GM18870 (cell line): ENCODE data around the gene ATP9A.

Experiments
- ATAC-seq: cut with Tn5 transposase; IDR thresholded peaks from one replicate; pipeline ENCODE4 v1.9.1; 2021; ENCODE audit warnings: moderate library complexity; ENCODE audit not compliant: unreplicated experiment

Gene ATP9A

DNA sequence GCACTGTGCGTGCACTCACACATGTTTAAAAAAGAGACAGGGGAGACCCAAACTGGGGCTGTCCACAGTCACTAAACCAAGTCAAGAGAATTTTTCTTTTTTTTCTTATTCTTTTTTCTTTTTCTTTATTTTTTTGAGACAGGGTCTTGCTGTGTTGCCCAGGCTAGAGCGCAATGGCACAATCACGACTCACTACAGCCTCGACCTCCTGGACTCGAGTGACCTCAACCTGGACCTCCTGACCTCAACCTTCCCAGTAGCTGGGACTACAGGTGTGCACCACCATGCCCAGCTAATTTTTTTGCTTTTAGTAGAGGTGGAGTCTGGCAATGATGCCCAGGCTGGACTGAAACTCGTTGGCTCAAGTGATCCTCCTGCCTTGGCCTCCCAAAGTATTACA is 136.2 kb downstream of the ATP9A start:
- no peak for ATAC-seq

DNA sequence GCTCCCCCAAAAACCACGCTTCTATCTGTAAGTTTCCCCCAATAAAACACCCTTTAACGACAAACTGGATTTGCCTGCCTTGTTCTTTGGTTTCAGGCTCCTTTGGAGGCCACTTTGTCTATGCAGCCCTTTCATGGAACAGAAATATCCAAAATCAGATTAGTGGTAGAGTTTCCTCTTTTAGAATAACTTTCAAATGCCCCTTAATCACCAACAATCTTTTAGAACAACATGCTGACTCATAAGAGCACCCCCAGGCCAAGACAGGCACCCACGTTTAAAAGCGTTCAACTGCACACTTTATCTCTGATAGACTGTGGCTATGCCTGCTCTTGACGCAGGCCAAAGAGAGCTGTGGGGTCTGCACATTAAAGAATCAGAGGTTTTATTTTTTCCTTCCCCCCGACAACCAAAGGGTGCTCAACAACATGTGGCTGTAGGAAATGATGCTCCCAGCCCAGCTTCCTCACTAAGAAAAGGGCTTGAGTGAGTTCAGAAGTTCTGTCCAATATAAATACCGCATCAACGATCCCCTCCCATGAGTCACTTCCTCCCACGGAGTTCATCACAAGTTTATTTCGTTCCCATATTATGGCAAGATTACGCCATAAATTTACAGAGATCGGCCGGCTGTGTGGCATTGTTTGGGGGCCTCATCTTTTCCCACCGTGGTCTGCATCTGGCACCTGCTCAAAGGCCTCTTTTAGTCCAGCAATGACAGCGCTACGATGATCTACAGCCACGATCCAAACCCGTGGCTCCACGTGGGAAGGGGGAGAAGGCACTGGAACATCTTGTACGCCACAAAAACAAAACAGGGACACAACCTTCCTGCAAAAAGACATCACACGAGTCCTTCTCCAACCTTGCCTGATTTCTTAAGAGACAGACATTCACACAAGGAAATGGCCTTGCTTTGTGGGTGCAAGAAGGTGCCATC is 136.9 kb downstream of the ATP9A start:
- no peak for ATAC-seq

DNA sequence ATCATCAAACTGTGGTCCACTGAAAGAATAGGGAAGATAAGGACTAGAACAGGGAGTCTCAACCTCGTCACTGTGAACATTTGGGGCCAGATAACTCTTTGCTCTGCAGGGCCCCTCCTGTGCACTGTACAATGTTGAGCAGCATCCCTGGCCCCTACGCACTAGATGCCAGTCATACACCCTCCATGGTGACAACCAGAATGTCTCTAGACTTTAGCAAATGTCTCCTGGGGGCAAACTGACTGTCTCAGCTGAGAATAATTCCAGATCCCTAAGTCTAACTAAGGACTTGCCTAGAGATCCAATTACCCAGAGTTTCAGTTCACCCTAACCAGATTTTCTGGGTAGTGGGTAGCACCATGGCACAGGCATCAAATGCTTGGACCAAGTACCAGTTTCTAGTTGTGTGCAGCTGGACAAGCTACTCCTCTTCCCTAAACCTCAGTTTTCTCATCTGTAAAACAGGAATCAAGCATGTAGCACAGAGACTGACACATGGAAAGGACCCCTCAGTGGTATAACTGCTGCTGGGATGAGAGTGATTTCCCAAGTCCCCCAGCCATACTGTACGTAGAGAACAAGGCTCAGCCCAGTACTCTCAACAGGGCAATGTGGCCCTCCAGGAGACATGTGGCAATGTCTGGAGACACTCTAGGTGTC is 138.7 kb downstream of the ATP9A start:
- ATAC-seq = no peak

- no peak for ATAC-seq
These were observed 139.4 kb downstream of the ATP9A start for GRCh38 chr20:51628533-51629398.

GRCh38 chr20:51627586-51627985 is 140.6 kb downstream of the ATP9A start:
- ATAC-seq = no peak

- ATAC-seq = no peak
These were observed 143.1 kb downstream of the ATP9A start for GRCh38 chr20:51625105-51625504.

DNA sequence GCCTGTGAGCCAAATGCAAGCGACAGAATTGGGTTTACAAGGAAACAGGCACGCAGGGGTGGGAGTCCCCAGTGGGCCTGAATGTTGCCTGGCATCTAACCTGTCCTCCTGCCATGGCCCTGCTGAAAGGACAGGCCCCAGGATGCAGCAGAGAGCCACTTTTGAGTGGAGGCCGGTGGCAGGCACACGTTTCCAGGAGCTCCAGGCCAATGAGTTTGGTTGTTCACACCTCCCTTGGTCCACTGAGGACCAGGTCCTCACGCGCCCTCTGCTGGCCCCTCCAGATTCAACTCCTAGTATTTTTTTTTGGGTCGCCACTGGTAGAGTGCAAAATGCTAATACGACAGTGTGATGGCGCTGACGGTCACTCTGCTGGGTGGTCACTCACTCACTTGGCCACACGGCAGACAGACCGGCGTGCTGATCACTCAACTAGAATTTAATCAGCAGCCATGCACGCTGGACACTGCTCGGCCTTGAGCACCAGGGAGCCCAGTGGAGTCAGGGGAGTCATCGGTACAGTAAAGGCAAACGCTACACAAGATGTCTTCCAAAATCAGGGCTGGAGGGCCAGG is 143.9 kb downstream of the ATP9A start:
- no peak for ATAC-seq

DNA sequence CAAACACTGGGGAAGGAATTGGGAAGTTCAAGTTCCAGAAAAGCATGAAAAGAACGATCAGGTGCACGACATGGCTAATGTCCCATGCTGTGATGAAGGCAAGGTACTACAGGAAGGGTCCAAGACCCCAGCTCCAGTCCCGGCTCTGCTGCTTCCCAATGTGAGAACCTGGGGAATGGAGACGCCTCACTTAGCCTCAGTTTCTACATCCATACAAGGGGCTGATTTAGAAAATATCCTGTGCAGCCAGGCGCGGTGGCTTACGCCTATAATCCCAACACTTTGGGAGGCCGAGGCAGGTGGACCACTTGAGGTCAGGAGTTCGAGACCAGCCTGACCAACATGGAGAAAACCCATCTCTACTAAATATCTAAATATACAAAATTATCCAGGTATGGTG is 144.9 kb downstream of the ATP9A start:
- no peak for ATAC-seq

- ATAC-seq = no peak
These were observed 146.0 kb downstream of the ATP9A start for GRCh38 chr20:51622004-51622874.

- ATAC-seq = no peak
These were observed 147.8 kb downstream of the ATP9A start for GRCh38 chr20:51620432-51620831.

DNA sequence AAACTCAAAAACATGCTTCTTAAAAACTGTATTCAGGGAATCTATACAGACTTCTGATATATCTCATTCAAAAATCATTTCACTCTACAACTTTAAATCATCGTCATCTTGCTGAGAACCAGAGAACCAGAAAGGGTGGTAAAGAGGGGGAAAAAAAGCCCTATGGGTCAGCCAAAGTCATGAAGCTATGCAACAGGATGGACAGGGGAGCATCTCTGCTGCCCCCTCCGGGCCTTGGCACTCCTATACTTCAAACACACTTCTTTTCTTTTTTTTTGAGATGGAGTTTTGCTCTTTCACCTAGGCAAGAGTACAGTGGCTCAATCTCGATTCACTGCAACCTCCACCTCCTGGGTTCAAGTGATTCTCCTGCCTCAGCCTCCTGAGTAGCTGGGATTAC is 152.1 kb downstream of the ATP9A start:
- no peak for ATAC-seq

GRCh38 chr20:51614687-51615086 is 153.5 kb downstream of the ATP9A start:
- no peak for ATAC-seq

DNA sequence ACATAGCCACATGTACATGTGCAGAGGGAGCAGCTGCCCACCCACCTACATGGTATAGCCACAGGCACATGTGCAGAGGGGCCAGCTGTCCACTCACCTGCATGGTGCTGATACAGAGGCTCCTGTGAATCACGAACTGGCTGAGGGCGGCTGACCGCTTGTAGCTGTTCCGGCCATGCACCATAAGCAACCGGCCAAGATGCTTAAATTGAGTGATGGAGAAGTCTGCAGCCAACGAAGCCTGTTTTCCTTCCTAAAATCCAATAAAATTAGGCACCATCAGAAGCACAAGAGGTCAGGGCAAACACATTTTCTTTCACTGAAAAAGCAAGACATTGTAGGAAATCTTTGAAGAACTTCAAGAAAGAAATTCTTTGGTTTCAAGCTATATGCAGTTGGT is 154.6 kb downstream of the ATP9A start:
- no peak for ATAC-seq

DNA sequence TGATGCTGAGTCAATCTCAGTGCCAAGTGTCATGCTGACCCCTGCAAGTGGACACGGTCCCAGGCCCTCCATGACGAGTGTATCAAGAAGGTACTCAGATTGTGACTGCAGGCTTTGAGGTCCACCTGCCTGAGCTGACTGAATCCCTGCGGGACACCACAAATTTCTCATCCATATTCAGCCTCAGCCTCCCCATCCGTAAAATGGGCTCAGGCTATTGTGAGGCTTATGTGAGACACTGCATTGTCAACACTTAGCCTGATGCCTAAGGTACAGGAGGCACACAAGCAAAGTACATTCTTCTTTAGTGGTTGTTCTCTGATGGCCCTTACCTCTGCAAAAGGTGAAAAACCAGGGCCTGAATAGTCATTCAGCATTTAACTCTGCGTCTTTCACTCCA is 155.3 kb downstream of the ATP9A start:
- ATAC-seq = no peak

DNA sequence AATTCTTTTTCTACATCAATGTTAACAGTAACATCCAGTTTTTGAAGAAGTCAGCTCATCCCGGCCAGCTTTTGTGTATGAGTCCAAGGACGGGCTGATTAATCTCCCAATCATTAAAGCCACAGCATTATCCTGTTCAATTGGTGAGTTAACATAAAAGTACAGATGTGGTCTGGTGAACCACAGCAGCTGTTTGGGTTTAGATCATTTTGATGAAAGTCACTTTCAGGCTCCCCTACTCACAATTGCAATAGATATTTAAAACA is 156.6 kb downstream of the ATP9A start:
- no peak for ATAC-seq

GRCh38 chr20:51610761-51611624 is 157.2 kb downstream of the ATP9A start:
- ATAC-seq = no peak

GRCh38 chr20:51610111-51610510 is 158.1 kb downstream of the ATP9A start:
- ATAC-seq = no peak

DNA sequence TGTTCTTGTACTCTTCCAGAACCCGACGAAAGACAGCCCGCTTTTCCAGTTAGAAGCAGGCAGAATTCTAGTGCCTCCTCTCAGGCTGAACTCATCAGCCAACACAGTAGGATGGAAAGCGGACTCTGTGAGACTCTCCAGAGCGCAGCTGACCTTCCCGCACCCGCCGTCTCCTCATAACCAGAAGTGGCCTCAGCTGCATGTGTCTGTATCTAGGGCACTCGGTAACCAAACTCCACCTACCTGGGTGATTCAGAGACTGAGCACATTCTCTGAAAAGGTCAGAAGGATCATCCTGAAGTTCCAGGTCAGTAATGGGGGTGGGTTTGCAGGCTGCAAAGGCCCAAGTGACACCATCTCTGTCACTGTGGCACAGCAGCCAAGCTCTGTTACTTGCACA is 158.9 kb downstream of the ATP9A start:
- no peak for ATAC-seq

GRCh38 chr20:51608061-51608460 is 160.1 kb downstream of the ATP9A start:
- ATAC-seq = no peak
